Thyroid gland (tissue), 4 donors: ENCODE data around the gene SP100.

Source experiments
- CTCF ChIP-seq, 6 experiments: fragments of 200-600 bp in 3 of 6; fragments of 450-650 bp in 3 of 6; sonication (generic) in 3 of 6; IDR thresholded peaks; one replicate each; pipeline ENCODE4 v1.5.1; 2016 to 2019; ENCODE audit warnings: antibody characterized with exemption in 6 of 6, mild to moderate bottlenecking in 2 of 6, inconsistent platforms in 1 of 6, moderate library complexity in 1 of 6
- POLR2A ChIP-seq, 2 donors: fragments of 450-650 bp; IDR thresholded peaks; one replicate each; pipeline ENCODE4 v1.6.1; 2017; ENCODE audit warnings: antibody characterized with exemption in 2 of 2, mild to moderate bottlenecking in 2 of 2, moderate library complexity in 1 of 2

DNA sequence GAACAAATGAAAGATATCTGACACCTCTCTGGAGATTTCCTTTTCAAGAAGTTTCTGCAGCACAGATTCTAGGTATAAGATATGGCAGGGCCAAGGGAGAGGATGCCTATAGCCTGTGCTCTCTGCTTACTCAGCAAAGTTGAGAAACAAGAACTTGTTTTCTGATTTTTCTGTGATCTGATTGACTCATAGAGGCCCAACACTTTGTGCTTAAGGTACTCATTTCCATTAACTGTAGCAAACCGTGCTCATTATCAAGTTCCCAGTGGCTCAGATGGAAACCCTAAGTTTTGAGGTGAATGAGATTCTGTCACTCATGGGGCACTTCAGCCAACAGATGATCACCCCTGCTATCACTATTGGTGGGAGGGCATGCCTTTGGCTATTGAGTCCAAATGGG lies 124.3 kb downstream of the SP100 start:
- TF ChIP-seq CTCF (IDR thresholded peaks at IDR 0.05) (no peak), POLR2A (IDR thresholded peaks at IDR 0.05) (no peak)
